CD4-positive, alpha-beta T cell treated with Interleukin-4 for 1 hour (primary cell): ENCODE data around the gene VRK1.

Source experiments
- DNase-seq, 2 donors: peaks; one replicate each; pipeline ENCODE4 v3.0.0-alpha.2; 2020 to 2022

VRK1 gene

DNA sequence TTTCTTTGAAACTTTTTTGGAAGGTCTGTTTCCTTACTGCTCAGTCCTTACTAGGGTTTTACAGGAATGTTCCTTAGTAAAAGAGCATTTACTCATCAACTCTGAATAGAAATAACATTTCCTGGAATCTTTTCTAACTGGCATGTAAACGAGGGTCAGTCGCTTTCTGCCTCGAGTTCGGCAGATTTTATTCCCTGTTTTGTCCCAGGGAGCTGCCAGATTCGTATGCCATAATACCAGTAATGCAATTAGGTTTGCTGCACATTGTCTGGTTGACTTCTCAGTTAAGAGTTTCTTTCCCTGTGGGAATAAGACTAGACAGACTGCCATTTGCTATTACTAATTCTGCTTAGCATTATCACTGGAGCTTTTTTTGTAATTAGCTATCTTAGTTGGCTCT lies 91.9 kb downstream of the VRK1 start:
- DNase-seq = no peak

DNA sequence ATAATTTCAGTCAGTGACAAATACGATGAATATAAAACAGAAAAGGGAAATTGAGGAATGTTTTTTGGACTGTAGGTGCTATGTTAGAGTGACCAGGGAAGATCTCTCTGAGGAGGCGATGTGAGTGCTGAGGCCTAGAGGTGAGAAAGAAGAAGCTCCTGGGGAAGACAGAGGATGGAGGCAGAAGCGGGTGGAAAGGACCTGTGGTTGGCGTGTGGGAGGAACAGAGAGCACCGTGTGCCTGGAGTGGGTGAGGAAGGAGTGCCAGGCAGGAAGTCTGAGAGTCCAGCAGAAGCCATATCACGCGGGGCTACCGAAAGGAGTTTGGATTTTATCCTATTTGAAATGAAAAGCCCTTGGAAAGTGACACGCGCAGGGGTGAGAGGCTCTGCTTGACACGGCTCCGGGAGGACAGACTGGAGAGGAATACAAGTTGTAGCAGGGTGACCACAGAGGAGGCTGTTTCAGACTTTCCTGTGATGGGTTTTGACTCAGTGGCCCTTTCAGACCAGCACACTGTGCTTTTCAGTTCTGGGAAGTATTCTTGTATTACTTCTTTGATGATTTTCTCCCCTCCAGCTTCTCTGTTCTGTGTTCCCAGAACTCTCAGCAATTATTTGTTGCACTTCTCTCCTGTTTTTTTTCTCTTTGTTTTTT lies 96.9 kb downstream of the VRK1 start:
- no peak for DNase-seq

DNA sequence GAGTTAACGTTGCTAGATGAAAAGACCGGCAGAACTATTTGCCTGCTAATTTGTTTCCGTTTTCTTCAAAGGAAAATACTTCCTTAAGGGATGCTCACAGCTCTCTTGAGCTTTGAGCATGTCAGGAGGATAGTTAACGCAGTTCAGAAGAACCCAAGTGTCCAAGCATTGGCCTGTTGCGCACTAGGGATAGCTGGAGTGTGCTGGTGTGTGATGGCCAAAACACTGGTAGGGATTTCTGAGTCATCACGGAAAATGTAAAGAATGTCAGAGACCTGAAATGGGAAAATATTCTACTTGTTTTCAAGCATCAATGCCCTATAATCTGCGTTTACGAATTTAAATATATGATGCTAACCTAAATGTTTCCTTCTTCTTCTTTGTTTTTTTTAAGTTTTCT lies 97.8 kb downstream of the VRK1 start:
- no peak for DNase-seq

DNA sequence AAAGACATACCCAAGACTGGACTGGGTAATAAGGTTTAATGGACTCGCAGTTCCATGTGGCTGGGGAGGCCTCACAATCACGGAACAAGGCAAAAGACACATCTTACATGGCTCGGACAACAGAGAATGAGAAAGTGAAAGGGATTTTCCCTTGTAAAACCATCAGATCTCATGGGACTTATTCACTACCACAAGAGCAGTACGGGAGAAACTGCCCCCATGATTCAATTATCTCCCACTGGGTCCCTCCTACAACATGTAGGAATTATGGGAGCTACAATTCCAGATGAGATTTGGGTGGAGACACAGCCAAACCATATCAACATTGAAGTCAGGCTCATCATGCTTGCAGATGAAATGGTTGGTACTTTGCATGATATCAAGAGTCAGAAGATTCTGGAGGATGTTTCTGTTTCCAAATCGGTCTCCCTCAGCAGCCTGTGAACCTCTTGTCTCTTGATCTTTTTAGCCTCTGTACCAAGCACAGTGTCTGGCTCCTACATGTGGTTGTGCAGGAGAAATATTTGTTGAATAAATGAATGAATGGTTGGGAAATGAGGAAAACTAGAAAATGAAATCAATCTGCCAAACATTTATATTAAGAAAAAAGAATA lies 98.6 kb downstream of the VRK1 start:
- DNase-seq = no peak

DNA sequence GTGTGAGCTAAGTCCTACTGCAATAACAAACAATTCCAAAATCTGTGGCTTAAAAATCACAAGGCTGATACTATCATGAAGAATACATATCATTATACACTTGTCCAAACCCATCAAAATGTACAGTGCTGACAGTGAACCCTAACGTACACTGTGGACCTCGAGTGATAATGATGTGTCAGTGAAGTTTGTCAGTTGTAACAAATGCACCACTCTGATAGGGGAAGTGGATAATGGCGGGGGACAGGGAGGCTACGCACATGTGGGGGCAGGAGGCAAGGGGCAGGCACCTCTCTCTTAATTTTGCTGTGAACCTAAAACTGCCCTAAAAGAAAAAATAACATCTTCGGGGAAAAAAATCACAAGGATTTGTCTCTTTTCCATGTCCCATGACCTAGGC lies 100.0 kb downstream of the VRK1 start:
- DNase-seq = no peak

DNA sequence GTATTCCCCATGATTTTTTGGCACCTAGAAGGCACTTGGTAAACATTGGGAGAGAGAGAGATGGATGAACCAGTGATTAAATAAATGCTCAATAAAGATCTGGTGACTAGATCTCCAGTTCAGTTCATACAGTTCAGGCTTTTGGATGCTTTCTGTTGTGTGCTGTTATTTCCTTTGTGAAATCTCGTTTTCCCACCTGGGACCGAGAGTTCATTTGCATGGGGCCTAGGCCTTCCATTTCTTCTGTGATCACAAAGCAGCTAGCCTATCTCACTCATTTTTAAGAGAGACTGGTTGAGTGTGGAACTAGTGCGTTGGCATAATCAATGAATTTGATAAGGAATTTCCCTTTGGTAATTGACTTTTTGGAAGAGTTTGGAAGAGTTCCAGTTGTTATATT lies 104.0 kb downstream of the VRK1 start:
- no peak for DNase-seq

DNA sequence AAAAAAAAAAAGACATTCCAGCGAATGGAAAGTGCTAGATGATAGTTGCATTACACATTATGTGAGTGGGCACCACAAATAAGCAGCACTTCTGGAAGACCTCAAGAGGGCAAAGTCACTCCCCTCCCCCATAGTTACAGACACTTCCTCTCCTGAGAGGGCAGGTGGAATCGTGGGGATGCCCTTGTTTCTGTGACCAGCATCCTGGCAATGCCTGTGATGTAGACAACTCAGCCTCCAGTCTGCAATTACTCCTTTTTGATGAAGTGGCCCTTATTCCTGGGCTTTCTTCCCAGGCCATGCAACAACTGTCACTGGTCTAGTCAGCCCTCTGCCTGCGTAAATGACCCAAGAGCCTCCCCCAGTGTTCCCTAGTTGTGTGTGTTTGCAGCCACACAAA lies 104.8 kb downstream of the VRK1 start:
- no peak for DNase-seq

DNA sequence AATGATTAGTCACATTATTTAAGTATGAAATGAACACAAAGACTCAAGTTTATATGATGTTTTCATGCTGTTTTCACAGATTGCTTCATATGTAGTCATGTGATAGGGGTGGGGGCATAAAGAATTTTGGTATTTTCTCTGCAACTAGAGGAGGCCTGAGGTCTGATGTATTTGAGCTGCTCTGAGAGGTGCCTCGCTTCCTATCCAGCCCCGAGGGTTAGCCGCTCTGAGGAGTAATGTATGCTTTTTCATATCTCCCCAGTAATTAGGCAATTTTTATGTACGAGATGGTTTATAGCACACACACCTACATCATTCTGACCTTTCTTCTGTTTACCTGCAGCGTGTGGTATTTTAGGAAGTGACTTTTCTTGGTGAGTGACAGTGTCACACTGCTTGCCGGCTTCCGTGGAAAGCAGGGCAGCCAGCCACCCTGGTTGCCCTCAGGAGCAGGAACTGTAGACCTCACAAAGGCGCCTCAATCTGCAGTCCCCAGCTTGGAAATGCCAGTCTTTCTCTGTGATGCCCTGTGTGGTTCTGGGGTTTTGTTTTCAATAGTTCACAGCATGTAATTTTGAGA lies 106.4 kb downstream of the VRK1 start:
- no peak for DNase-seq

DNA sequence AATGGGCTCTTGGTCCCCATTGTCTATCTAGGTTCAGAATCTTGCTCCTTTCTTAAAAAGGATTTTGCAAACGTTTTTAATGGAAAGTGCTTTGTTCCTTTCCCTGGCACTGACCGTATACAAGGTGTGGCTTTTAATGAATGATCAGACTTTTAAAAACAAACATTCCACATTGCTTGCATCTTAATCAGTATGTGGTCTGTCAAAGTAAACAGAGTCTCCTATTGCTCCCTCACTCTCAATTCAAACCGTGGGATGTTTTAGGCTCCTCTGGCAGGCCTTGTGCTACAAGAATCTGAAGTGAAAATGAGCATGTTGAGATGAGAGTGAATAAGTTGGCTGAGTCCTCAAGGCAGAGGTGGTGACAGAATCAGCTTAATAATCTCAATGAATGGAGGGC lies 107.0 kb downstream of the VRK1 start:
- DNase-seq = no peak

DNA sequence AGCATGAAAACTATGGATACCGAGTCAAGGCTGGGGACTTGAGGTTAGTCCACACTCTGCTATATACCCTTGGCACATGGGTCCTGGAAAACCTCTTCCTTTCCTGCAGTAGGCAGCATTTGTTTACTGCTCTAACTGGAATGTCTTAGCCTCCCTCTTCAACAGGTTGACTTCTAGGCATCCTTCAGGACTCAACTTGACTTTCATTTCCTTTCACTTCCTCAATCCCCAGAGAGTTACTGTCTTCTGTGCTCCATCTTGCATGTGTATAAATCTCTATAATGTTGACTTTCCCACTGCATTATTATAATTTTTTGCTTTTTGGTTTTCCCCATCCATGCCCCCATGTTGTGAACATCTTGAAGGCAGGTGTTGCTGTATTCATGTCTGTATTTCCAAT lies 107.9 kb downstream of the VRK1 start:
- no peak for DNase-seq

DNA sequence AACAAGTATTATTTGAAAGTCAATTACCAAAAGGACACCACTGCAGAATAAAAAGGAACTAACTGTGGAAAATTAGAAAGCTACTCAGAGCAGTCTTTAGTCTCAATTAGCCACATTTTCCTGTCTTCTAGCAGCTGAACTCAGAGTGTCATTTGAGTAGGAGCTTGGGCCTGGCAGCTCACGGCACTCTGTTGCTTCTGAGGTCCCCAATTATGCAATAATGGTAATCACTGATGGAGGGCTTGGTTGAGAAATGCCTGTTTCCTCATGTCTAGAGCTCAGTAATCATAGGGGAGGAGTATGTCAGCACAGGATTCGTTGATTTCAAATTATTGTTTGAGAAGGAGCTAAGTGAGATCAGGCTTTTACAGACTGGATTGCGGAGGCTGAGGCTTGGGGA lies 108.6 kb downstream of the VRK1 start:
- peak in 1 of 2 donors; percentile 19 for DNase-seq

DNA sequence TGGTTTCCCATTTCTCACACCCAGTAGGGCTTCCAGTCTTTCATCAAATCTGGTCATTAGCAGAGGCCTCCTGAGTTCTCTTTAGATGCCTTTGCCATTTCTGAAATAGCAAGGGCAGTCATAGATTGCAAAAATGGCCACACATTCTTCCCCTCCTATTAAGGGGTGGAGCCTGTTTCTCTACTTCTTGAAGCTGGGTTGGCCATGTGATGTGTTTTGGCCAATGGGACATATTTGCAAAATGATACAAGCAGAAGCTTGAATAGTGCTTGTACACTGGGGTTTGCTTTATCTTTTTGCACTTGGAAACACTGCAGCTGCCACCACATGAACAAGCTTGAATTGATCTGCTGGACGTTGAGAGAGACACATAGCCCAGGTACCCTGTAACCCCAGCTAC lies 109.3 kb downstream of the VRK1 start:
- no peak for DNase-seq

DNA sequence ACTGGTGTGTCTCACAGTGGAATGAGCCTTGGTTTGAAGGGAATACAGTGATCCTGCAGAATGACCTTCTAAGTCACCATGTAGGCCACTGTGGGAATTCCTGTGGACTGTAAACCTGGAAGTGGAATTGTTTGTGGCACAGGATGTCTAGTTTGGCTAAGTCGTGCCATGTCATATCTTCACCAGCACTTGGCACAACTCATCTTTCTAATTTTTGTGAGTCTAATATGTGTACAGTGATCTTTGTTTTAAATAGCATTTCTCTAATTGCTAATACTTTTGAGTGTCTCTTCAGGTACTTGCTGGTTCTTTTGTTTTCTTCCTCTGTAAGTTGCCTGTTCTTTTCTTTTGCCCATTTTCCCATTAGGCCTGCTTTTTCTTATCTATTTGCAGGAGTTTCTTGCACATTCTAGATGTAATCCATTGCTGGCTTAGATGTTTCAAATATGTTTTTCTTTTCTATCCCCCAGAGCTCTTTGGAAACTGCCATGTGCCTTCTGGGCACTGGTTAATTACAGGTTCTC lies 112.7 kb downstream of the VRK1 start:
- no peak for DNase-seq

DNA sequence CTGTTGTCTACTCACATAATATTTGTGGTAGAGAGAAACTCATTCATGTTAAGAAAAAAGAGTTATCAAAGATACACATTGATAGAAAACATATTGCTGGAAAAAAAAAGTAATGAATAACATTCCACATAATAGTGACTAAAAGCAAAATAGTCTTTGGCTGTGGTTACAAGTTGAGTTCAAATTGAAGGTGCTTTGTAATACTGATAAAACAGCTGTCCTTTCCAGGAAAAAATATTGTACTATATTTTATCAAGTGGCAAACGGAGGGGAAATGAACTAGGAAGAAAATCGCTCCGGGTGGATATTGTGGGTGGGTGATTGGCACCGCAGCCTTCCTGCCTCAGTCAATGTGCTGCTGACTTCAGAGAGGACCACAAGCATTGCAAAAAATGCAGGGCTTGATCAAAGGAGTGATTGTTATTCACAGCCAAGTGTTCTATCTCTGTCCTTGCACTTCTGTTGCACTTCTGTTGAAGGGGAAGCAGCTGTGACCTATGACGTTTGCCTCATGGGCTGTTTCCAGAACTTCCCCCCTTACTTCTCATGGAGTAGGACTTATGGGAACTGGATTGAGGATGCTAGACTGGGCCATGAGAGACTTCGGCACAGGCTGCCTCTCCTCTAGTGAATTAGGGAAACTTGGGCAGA lies 114.4 kb downstream of the VRK1 start:
- DNase-seq = no peak

DNA sequence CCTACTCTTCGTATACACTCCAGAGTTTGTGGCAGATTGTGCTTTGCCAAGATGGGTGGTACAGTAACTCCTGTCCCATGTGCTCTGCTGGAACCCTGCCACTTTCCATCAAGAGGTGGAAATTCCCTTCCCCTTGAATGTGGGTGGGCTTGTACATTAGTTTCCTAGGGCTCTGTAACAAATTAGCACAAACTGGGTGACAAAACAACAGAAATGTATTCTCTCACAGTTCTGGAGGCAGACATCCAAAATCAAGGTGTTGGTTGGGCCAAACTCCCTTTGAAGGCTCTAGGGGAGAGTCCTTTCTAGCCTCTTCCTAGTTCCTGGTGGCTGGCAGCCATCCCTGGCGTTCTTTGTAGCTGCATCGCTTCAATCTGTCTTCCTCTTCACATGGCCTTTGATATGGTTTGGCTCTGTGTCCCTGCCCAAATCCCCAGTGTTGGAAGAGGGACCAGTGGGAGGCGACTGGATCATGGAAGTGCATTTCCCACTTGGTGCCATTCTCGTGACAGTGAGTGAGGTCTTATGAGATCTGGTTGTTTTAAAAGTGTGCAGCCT lies 117.5 kb downstream of the VRK1 start:
- no peak for DNase-seq

DNA sequence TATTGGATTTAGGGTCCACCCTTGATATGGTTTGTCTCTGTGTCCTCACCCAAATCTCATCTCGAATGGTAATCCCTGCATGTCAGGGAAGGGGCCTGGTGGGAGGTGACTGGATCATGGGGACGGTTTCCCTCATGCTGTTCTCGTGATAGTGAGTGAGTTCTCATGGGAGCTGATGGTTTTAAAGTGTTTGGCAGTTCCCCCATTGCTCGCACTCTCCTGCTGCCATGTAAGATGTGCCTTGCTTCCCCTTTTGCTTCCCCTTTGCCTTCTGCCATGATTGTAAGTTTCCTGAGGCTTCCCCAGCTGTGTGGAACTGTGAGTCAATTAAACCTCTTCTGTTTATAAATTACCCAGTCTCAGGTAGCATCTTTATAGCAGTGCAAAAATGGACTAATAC lies 118.3 kb downstream of the VRK1 start:
- DNase-seq = no peak

DNA sequence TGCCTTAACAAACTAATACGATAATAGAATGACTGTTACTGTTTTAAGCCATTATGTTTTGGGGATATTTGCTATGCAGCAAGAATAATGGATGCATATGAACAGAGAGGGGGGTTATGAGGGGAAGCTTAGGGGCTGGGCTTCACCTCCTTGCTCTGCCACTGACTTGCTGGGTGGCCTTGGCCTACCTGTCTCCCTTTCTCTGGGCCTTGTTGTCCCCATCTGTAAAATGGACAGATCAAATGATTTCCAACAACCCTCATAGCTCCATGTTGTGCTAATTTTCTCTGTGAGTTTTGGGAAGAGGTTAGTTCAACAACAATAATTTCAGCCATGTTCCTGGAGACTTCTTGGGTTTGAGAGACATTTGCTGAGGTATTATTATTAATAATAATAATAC lies 119.6 kb downstream of the VRK1 start:
- no peak for DNase-seq

DNA sequence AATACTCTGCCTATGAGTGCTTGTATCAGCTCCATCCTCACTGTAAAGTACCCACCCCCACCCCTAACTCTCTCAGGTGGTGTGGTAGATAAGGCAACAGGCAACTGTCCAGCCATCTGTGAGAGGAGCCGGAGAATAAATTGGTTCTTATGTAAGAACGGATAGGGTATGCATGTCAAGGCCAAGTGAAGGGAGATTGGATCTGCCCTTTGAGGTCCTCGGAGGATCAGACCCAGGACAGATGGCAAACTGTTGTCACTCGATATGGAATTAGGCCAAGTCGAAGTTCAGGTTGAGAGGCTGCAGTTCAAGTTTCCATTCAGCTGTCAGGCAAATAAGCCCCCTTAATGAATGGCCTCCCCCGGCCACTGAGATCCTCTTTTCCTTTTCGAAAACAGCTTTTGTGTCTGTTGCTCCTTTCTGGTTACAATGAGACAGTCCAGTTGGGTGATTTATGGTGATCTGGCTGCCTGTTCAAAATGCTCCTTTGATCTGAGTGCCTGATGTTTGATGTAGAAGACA lies 120.3 kb downstream of the VRK1 start:
- DNase-seq = no peak

DNA sequence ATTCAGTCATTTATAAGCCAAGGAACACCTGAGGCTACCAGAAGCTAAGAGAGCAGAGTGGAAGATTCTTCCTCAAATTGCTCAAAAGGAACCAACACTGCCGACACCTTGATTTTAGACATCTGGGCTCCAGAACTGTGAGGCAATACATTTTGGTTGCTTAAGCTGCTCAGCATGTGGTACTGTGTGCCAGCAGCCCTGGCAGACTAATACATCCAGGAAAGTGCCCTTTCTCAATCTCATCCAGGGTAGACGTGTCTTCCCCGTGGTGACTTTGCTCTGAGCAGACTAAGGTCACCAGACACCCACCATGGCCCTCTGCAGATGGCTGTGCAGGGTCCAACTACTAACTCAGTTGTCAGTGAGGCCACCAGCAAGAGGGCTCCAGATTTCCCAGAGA lies 122.8 kb downstream of the VRK1 start:
- DNase-seq = no peak

DNA sequence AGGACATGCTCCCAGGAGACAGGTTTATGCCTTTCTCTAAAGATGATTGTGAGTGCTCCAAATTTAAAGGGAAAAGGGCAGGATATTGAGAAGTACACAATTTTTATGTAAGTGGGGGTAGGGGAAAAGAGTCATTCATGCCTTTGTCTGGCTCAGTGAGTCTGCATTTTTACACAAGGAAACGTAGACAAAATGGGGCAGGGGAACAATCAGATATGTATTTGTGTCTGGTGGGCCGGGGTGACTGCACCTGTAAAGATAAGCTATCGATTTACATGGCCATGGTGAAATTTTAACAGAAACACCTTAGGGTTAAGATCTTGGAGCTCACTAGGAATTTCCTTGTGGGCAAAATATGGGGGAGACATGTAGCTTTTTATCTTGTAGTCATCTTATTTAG lies 123.6 kb downstream of the VRK1 start:
- DNase-seq = no peak

DNA sequence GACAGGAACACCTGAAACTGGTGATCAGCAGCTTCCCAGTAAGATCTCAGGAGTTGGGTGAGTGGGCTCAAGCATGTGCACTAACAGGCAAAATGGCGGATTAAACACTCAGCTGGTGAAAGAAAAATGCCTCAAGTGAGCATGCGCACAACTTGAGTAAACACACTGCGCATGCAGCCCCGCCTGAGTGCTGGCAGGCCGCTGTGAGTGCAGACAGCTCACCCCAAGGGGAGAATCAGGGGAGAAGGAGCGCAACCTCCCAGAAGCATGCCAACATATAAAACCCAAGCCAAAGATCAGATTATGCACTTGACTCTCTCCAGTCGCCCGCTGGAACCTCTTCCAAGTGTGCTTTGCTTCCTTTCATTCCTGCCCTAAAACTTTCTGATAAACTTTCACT lies 125.8 kb downstream of the VRK1 start:
- DNase-seq = no peak

DNA sequence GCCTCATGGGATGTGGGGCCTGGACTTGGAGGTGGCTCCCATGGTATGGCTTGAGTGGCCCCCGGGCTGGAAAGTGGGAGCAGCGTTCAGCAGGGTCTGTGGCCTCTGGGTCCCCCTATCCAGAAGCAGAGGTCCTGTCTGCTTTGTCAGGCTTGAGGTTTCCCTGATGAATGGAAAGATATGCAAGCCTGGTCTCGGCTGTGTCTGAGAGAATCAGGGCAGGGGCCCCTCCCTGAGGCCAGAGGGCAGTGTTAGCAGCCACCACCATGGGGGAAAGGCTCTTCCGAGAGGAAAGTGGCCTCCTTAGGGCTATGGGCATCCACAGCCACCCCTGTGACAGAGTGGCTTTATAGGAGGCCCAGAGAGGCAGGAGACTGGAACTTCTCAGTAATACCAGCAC lies 128.2 kb downstream of the VRK1 start:
- no peak for DNase-seq

DNA sequence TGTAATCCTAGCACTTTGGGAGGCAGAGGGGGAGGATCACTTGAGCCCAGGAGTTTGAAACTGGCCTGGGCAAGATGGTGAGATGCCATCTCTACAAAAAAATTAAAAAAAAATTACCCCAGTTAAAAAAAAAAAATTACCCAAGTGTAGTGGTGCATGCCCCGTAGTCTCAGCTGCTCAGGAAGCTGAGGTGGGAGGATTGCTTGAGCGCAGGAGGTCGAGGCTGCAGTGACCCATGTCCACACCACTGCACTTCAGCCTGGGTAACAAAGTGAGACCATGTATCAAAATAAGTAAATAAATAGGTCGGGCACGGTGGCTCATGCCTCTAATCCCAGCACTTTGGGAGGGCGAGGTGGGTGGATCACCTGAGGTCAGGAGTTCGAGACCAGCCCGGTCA lies 128.8 kb downstream of the VRK1 start:
- no peak for DNase-seq
